Measurements from ENCODE around the gene SCAPER.
"Not testable (repeated sequence)": the region's sequence is repeated elsewhere in the genome, so short reads cannot be mapped to it uniquely, and the experiment has no call there.

Gene SCAPER

GRCh38 chr15:76860201-76860600 lies 44.9 kb downstream of the SCAPER start:
- DNase-seq = no peak

GRCh38 chr15:76850367-76850766 lies 54.8 kb downstream of the SCAPER start:
- DNase-seq = not testable (repeated sequence)

- no peak for DNase-seq
Observed at GRCh38 chr15:76846782-76847181, 58.4 kb downstream of the SCAPER start.

DNA sequence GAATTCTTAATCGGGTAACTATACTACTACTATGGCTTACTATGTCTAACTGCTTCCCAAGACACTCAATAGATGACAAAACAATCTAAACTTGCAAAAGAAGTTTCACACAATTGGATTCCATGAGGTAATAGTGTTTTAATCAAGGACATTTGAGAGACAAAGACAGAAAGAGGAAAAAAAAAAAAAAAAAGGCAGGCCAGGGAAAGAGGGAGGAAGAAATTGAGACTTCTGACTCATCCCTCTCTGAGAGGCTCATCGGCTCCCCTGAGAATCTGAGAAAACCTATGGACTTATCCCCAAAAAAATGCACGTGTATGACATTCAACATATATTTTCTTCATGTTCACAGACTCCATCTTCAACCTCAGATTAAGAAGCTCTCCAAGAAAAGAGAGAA lies 61.0 kb downstream of the SCAPER start:
- no peak for DNase-seq

- DNase-seq = no peak
Observed at GRCh38 chr15:76843269-76843668, 61.9 kb downstream of the SCAPER start.

- no peak for DNase-seq
Observed at GRCh38 chr15:76840830-76841460, 64.2 kb downstream of the SCAPER start.

GRCh38 chr15:76839173-76839572 lies 66.0 kb downstream of the SCAPER start:
- DNase-seq = no peak

DNA sequence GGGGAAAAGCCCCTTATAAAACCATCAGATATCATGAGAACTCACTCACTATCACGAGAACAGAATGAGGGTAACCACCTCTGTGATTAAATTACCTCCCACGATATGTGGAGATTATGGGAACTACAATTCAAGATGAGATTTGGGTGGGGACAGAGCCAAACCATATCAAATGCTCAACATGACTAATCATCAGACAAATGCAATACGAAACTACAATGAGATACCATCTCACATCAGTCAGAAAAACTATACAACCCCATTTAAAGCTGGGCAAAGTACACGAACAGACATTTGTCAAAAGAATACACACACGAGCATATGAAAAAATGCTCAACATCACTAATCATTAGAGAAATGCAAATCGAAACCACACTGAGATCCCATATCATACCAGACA lies 67.7 kb downstream of the SCAPER start:
- no peak for DNase-seq

GRCh38 chr15:76829939-76830338 lies 75.2 kb downstream of the SCAPER start:
- DNase-seq = no peak

GRCh38 chr15:76823890-76824289 lies 81.2 kb downstream of the SCAPER start:
- DNase-seq = no peak

- DNase-seq = no peak
Observed at GRCh38 chr15:76823303-76823702, 81.8 kb downstream of the SCAPER start.

DNA sequence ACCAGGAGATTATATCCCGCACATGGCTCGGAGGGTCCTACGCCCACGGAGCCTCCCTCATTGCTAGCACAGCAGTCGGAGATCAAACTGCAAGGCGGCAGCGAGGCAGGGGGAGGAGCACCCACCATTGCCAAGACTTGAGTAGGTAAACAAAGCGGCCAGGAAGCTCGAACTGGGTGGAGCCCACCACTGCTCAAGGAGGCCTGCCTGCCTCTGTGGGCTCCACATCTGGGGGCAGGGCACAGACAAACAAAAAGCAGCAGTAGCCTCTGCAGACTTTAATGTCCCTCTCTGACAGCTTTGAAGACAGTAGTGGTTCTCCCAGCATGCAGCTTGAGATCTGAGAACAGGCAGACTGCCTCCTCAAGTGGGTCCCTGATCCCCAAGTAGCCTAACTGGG lies 86.2 kb downstream of the SCAPER start:
- not testable (repeated sequence) for DNase-seq

DNA sequence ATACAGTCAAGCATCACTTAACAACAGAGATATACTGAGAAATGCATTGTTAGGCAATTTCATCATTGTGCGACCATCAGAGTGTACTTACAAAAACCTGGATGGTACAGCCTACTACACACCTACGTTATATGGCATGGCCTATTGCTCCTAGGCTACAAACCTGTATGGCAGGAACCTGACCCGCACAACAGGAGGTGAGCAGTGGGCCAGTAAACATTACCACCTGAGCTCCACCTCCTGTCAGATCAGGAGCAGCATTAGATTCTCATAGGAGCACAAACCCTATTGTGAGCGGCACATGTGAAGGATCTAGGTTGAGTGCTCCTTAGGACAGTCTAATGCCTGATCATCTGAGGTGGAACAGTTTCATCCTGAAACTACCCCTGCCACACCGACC lies 89.7 kb downstream of the SCAPER start:
- no peak for DNase-seq

DNA sequence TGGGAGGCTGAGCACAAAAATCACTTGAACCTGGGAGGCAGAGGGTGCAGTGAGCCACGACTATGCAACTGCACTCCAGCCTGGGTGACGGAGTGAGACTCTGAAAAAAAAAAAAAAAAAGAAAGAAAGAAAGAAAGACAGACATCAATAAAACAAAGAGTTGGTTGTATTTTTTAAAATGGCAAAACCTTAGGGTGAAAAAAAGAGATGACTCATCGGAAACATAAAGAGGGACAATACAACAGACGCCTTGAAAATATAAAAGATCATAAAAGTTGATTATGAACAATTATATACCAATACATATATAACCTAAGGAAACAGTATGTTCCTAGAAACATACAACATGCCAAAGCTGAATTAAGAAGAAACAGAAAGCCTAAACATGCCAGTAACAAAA lies 92.8 kb downstream of the SCAPER start:
- no peak for DNase-seq

DNA sequence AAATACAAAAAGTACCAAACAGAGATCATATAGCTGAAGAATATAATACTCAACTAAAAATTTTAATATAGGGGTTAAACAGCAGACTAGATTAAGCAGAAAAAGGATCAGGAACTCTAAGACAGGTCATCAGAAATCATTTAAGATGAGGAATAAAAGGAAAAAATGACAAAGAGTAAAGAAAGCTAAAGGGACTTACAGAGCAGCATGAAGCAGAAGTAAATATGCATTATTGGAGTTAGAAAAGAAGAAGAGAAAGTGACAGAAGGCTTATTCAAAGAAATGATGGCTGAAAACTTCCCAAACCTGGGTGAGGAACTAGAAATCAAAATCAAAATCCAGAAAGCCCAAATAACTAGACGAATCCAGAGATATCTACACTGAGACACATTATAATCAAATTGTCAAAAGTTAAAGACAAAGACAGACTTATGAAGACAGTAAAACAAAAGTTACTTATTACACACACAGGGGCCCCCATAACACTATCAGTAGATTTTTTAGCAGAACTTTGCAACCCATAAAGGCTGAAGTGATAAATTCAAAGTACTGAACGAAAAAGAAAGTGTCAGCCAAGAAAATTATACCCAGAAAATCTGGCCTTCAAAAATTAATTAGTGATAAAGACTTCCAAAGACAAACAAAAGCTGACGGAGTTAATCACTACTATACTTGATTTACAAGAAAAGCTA lies 95.6 kb downstream of the SCAPER start:
- DNase-seq = no peak

DNA sequence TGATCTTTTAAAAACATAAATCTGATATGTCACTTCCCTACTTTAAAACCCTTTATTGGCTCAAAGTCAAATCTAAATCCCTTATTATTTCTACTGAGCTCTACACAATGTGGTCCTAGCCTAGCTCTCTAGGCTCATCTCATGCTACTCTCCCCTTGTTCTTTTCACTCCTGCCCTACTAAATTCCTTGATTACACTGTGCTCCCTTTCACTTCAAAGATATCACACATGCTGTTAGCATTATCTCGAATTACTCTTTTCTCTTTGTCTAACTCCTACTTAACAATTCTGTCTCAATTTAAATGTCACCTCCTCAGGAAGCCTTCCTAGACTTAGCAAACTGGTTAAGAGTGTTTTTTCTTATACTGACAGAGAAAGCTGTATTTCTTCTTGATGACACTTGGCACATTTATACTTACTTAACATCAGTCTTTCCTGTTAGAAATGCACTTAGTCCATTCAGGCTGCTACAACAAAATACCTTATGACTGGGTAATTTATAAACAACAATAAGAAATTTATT lies 102.0 kb downstream of the SCAPER start:
- DNase-seq = no peak

GRCh38 chr15:76802411-76802810 lies 102.7 kb downstream of the SCAPER start:
- DNase-seq = no peak

DNA sequence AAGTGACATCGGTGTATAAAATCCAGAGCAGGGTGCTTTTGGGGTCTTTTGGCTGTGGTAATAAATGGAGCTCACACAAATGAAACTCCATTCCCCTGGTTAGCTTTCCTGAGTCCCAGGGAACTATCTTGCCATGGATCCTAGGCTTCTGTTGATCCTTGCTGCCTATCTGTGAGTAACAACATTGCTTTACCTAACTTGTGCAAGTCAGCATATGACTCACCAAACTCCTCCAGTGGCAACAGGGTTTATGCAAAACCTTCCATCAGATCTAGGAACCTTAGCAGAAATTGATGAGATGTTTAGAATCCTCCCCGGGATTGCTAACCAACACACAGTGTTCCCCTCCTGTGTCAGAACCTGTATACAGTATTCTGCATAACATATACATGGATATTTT lies 105.4 kb downstream of the SCAPER start:
- DNase-seq = no peak

DNA sequence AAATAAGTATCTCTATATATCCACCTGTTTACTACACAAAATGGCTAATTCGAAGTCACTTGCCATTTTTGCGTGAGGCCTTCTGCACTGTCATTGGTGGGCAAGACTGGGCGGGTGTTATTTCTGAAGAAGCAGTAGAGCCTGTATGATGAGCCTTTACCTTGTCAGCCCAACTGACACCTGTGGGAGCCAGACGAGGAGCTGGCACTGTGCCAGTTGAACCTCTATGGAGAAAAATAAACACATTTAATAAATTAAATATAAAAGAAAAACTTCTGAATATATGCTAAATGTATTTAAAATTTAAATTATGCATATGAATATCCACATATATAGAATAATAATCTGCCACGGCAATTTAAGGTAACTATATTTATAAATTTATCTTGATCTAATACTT lies 109.9 kb downstream of the SCAPER start:
- no peak for DNase-seq

- DNase-seq = no peak
Observed at GRCh38 chr15:76793162-76793561, 112.0 kb downstream of the SCAPER start.

- DNase-seq = no peak
Observed at GRCh38 chr15:76791511-76791910, 113.6 kb downstream of the SCAPER start.

- DNase-seq = no peak
Observed at GRCh38 chr15:76787273-76787672, 117.9 kb downstream of the SCAPER start.

DNA sequence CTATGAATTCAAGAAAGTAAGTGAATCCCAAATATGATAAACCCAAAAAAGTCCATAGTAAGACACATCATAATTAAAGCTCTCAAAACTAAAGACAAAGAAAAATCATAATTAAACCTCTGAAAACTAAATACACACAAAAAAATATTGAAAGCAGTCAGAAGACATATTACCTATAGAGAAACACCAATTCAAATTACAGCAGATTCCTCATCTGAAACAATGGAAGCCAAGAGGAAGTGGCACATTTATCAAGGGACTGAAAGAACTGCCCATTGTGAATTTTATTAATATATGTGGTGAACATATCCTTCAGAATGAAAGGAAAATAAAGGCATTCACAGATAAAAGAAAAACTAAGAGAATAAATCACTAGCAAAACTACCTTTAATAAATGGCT lies 128.2 kb downstream of the SCAPER start:
- DNase-seq = no peak

GRCh38 chr15:76776480-76776879 lies 128.7 kb downstream of the SCAPER start:
- DNase-seq = no peak

DNA sequence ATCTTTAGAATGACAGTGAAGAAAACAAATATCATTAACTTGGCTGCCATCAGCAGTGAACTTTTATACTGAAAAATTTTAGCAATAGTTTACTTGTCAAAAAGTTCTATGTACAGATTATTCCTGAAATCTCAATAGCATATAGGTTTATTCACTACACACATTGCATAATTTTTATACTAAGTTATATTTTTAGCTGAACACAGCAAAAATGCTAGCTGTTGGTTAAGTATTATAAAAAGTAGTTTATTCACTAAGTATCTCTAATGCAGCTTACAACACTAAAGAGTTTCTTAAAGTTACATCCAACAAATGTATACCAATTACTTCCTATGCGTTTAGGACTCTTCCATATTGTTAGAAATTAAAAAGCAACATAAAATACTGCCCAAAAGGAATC lies 131.9 kb downstream of the SCAPER start:
- no peak for DNase-seq

All from activated gamma-delta T cell (primary cell).